Brain microvascular endothelial cell (primary cell): Measurements from ENCODE around the gene MSANTD1.

Experiments used
- DNase-seq: peaks from one replicate; pipeline ENCODE4 v3.0.0-alpha.2; 2020
- H3K27ac ChIP-seq: fragments of 250-450 bp; sonication (Bioruptor Pico); 2 replicates; pipeline ENCODE4 v1.5.1; 2020; ENCODE audit warnings: mild to moderate bottlenecking, moderate library complexity
- H3K27me3 ChIP-seq: fragments of 250-450 bp; sonication (Bioruptor Pico); replicated peaks from 2 replicates; pipeline ENCODE4 v1.5.1; 2020; ENCODE audit warnings: mild to moderate bottlenecking
- H3K36me3 ChIP-seq: fragments of 250-450 bp; sonication (Bioruptor Pico); replicated peaks from 2 replicates; pipeline ENCODE4 v1.5.1; 2020; ENCODE audit warnings: mild to moderate bottlenecking
- H3K4me3 ChIP-seq: 2 replicates; pipeline ENCODE4 v1.5.1; 2011; ENCODE audit warnings: low read depth, mild to moderate bottlenecking, control low read depth, low read length, moderate library complexity
- in situ Hi-C: cut with HindIII; loops from 2 replicates; pipeline ENCODE4 v1.10.0; 2017; ENCODE audit warnings: low sequenced_read_pairs, low pct_ligation_motif_present
- TF ChIP-seq, protein P1 (sequence below): IDR thresholded peaks from 2 replicates; pipeline ENCODE4 v1.5.1; 2011; ENCODE audit warnings: low read depth, mild to moderate bottlenecking, moderate library complexity, low read length, control low read depth, inconsistent platforms; ENCODE audit errors: missing control alignments

MSANTD1 gene

DNA sequence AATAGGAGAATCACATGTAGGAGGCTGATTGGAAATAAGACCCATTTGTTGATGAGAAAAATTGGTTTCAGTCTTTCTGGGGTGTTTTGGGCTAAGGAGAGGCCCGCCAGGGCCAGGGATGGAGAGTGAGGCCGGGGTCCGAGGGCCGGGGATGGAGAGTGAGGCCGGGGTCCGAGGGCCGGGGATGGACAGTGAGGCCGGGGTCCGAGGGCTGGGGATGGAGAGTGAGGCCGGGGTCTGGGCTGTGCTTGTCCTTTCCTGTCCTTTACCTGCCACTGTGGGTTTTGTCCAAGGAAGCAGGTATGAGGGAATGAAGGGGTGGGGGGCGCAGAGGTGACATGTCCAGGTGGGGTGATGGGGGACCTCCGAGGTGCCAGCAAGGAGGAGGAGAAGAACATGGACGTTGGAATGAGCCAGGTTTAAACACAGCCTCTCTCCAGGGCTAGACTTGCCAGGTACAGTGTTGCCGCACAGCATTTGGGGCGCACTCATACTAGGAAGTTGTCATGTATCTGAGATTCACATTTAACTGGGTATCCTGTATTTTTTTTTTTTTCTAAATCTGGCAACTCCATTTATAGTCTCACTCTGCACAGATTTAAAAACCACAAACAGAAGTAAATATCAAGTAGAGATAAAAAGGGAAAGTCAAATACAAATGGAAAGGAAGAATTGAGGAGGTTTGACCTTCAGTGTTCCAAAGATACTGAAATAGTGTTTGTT is 52.7 kb downstream of the MSANTD1 start:
- Histone ChIP-seq H3K27me3 (no peaks in the 10 kb centered on the region), H3K36me3 (no peaks in the 10 kb centered on the region), H3K27ac (no peak overlapping the region), H3K4me3 (no peak overlapping the region)
- in situ Hi-C loops = no loop called here
- TF ChIP-seq, protein P1, sequence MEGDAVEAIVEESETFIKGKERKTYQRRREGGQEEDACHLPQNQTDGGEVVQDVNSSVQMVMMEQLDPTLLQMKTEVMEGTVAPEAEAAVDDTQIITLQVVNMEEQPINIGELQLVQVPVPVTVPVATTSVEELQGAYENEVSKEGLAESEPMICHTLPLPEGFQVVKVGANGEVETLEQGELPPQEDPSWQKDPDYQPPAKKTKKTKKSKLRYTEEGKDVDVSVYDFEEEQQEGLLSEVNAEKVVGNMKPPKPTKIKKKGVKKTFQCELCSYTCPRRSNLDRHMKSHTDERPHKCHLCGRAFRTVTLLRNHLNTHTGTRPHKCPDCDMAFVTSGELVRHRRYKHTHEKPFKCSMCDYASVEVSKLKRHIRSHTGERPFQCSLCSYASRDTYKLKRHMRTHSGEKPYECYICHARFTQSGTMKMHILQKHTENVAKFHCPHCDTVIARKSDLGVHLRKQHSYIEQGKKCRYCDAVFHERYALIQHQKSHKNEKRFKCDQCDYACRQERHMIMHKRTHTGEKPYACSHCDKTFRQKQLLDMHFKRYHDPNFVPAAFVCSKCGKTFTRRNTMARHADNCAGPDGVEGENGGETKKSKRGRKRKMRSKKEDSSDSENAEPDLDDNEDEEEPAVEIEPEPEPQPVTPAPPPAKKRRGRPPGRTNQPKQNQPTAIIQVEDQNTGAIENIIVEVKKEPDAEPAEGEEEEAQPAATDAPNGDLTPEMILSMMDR = no peak
- no peak for DNase-seq

DNA sequence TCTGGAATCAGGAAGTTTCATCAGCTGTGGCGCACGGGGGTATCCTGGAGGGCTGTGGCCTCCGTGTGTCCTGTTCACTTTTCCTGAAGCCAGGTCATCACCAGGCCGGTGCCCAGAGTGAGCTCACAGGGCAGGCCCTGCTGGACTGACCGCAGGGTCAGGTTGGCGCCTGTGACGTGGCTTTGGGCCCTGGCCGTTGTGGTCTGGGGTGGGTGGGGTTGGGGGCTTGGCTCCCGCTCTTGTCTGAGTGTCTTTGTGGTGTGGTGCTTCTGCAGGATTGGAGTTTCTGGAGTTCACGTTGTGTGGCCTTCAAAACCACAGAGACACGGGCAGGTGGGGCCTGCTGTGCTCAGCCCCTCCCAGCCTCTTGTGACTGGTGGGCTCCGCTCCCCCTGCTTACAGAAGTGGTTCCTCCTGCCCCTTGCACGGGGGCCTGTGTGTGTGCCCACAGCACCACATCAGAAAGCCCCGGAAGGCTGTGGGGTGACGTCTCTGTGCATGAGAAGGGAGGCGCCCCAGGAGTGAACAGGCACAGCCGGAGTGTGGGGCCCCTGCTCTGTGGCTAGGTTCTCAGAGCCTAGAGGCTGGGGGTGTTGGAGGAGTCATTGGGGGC is 53.3 kb downstream of the MSANTD1 start:
- no peak overlapping the region for H3K4me3 ChIP-seq
- TF ChIP-seq, protein P1 = no peak
- in situ Hi-C loops = no loop called here
- H3K27me3 ChIP-seq = no peaks in the 10 kb centered on the region
- DNase-seq = no peak
- H3K27ac ChIP-seq = no peak overlapping the region
- no peaks in the 10 kb centered on the region for H3K36me3 ChIP-seq

DNA sequence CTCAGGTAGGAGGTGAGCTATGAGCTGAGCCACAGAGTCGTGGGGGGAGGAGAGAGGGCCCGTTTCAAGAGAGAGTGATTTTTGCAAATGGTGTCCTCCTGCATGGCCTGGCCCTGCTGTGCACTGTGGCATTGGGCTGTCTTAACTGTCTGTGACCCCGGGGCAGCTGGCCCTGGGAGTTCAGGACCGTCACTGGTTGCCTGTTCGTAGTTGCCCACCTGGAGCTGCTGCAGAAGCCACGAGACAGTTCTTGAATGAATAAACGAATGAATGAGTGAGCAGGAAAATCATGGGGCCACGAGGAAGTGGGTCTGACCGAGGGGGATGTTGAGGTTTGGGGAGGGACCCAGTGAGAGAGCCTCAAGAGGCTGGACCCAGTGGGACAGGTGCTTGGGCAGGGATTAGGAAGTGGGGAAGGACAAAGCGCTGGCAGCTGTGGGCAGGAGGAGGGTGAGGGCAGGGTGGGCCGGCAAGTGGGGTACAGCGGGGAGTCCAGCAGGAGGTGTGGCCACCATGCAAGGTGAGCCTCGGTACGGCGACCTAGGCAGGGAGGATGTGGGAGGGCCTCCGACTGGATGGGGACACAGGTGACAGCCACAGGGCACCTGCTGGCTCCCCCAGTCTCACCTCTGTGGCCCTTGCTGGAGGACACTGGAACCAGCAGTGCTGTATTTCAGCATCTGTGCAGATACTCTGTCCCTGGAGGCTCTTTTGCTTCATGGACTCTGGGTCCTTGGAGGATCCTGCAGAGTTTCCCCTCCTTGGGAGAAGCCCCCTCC is 54.0 kb downstream of the MSANTD1 start:
- Histone ChIP-seq H3K4me3 (no peak overlapping the region), H3K27ac (no peak overlapping the region), H3K36me3 (no peaks in the 10 kb centered on the region), H3K27me3 (no peaks in the 10 kb centered on the region)
- in situ Hi-C loops = no loop called here
- DNase-seq = no peak
- TF ChIP-seq, protein P1 = no peak

DNA sequence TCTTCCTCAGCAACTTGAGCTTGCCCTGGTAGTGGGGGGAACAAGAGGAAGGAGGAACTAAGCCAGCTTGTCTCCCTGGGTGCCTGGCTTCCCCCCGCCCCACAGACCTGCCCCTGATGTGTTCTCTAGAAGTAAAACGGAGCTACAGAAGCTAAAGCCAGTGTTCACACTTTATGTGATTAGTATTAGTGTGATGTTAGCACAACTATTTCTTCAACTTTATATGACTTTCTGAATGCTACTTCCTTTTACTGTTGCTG is 54.5 kb downstream of the MSANTD1 start:
- Histone ChIP-seq H3K4me3 (no peak overlapping the region), H3K27me3 (no peaks in the 10 kb centered on the region), H3K27ac (no peak overlapping the region), H3K36me3 (no peaks in the 10 kb centered on the region)
- TF ChIP-seq, protein P1 = no peak
- no peak for DNase-seq
- in situ Hi-C loops = no loop called here

DNA sequence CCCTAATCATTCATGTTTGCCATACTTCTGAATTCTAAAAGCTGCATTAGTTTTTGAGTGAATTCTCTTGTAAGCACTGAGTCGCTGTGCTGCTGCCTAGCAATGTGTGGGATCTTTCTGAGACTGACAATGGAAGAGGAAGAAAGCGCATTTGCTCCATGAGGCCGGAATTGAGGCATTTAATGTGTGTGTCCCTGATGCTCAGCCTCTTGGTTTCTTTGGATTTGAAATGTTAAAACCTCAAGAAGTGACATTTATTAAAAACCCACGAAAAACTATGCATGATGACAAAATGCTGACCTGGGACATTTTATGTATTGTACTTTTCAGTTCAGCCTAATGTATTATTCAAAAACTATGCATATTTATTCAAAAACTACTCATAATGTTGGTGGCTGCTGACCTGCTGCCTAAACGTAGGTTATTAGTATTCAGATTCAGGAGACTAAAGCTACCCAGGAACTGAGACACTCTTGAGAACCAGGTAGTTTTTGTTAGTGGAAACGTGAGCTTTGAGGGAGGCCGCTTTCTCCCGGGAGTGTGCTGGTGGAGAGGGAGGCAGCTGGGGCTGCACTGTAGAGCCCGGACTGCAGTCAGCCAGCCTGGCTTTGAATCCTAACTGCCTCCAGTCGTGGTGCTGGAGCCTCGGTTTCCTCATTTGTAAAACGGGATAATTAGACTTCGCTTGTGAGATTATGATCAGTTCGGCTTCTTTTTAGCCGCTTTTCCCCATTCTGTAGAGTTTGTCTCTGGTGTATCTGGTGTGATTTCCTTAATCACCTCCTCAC is 55.2 kb downstream of the MSANTD1 start:
- no peaks in the 10 kb centered on the region for H3K27me3 ChIP-seq
- no peaks in the 10 kb centered on the region for H3K36me3 ChIP-seq
- no peak overlapping the region for H3K27ac ChIP-seq
- in situ Hi-C loops = no loop called here
- TF ChIP-seq, protein P1 = no peak
- no peak for DNase-seq
- no peak overlapping the region for H3K4me3 ChIP-seq
